OCI-LY3 (cell line): Measurements from ENCODE around the gene LSMEM2.

Experiments
- CTCF ChIP-seq: fragments of 200-600, 300-600 bp; sonication (generic); IDR thresholded peaks from 2 replicates; pipeline ENCODE4 v1.5.1; 2014; ENCODE audit warnings: antibody characterized with exemption, low read length, low read depth
- EZH2phosphoT487 ChIP-seq: fragments of 200-600 bp; shearing (Covaris generic); IDR thresholded peaks from 2 replicates; pipeline ENCODE4 v1.6.1; 2018; ENCODE audit warnings: antibody characterized with exemption, mixed run types, low read depth

- TF ChIP-seq CTCF (no peak), EZH2phosphoT487 (no peak)
Measured at GRCh38 chr3:50289130-50289529, 10.2 kb downstream of the LSMEM2 start.
